A549 (cell line): ENCODE measurements around the gene ANGEL1. TPM values are rescaled to one million over a fixed set of nuclear protein-coding genes. Genes with fewer than 3 reads are reported as not detected.

Source experiments
- ATAC-seq, 2 experiments: fragments of 200-7000 bp in 1 of 2; fragments of >200 bp in 1 of 2; cut with Nextera tagmentation in 1 of 2; cut with Tn5 transposase in 1 of 2; 3 replicates each; pipeline versions ENCODE4 v1.8.0 to v1.9.1; 2018 to 2020; ENCODE audit warnings: mild to moderate bottlenecking in 1 of 2, moderate library complexity in 1 of 2
- CTCF ChIA-PET: fragments of 300-600 bp; sonication (Branson Sonifier 250); formaldehyde crosslinking; extraction: SDS; loops from one replicate; lab custom pipeline; 2021; ENCODE audit warnings: antibody characterized with exemption, inconsistent platforms; lab: Yijun Ruan, JAX
- POLR2A ChIA-PET: fragments of 350-600 bp; formaldehyde crosslinking; extraction: SDS; loops from one replicate; lab custom pipeline; 2021; ENCODE audit warnings: antibody characterized with exemption, inconsistent platforms; lab: Yijun Ruan, JAX
- DNase-seq, 2 experiments: peaks; one replicate each; pipeline versions ENCODE4 v3.0.0 to v3.0.0-alpha.2; 2011 to 2016; ENCODE audit warnings: low read depth in 1 of 2, low spot score in 1 of 2
- FAIRE-seq: peaks from 2 replicates; lab custom pipeline; 2011; peaks lifted over from hg19 to GRCh38; lab: Jason Lieb, UNC
- H3K27ac ChIP-seq, 2 experiments: fragments of >200 bp; sonication (Bioruptor Twin); formaldehyde crosslinking; 3 replicates each; pipeline ENCODE4 v1.5.1; 2016 to 2017
- H3K4me1 ChIP-seq: fragments of >200 bp; sonication (Bioruptor Twin); formaldehyde crosslinking; 3 replicates; pipeline ENCODE4 v1.6.1; 2016
- H3K4me2 ChIP-seq: fragments of >200 bp; sonication (Bioruptor Twin); formaldehyde crosslinking; 3 replicates; pipeline ENCODE4 v1.6.1; 2016
- H3K4me3 ChIP-seq: fragments of >200 bp; sonication (Bioruptor Twin); formaldehyde crosslinking; 3 replicates; pipeline ENCODE4 v1.5.1; 2016
- H3K9me3 ChIP-seq: fragments of >200 bp; sonication (Bioruptor Twin); formaldehyde crosslinking; 3 replicates; pipeline ENCODE4 v1.6.1; 2016
- CBX2 ChIP-seq: fragments of 200-600 bp; sonication (generic); IDR thresholded peaks from 2 replicates; pipeline ENCODE4 v1.6.1; 2016; ENCODE audit warnings: low read depth, mild to moderate bottlenecking, borderline replicate concordance
- CEBPB ChIP-seq, 2 experiments: fragments of >200 bp in 1 of 2; sonication (Bioruptor Twin) in 1 of 2; formaldehyde crosslinking in 1 of 2; IDR thresholded peaks; 2 replicates each; pipeline ENCODE4 v1.6.1; 2012 to 2016
- CHD2 ChIP-seq: fragments of 150-350 bp; IDR thresholded peaks from 2 replicates; pipeline ENCODE4 v1.6.1; 2014; ENCODE audit warnings: low read length; ENCODE audit not compliant: partially characterized antibody
- CHD4 ChIP-seq: fragments of 200-600 bp; sonication (generic); IDR thresholded peaks from 2 replicates; pipeline ENCODE4 v1.6.1; 2016; ENCODE audit warnings: antibody characterized with exemption, mild to moderate bottlenecking, borderline replicate concordance
- ESRRA ChIP-seq: fragments of 150-350 bp; IDR thresholded peaks from 2 replicates; pipeline ENCODE4 v1.6.1; 2014; ENCODE audit warnings: mild to moderate bottlenecking, low read length, borderline replicate concordance
- FOSB ChIP-seq: fragments of 250-450 bp; sonication (Bioruptor Pico); IDR thresholded peaks from 2 replicates; pipeline ENCODE4 v1.5.0; 2020; ENCODE audit warnings: mild to moderate bottlenecking, moderate library complexity
- FOXS1 ChIP-seq: fragments of 250-450 bp; sonication (Bioruptor Pico); IDR thresholded peaks from 2 replicates; pipeline ENCODE4 v1.5.0; 2020; ENCODE audit warnings: mild to moderate bottlenecking, moderate library complexity
- HDAC2 ChIP-seq: fragments of 200-600 bp; sonication (generic); IDR thresholded peaks from 2 replicates; pipeline ENCODE4 v1.6.1; 2016
- HES2 ChIP-seq: fragments of >200 bp; sonication (Bioruptor Twin); formaldehyde crosslinking; IDR thresholded peaks from 2 replicates; pipeline ENCODE4 v1.6.1; 2016
- HOXA7 ChIP-seq: fragments of 250-450 bp; sonication (Bioruptor Pico); IDR thresholded peaks from 2 replicates; pipeline ENCODE4 v1.5.0; 2020; ENCODE audit warnings: mild to moderate bottlenecking, moderate library complexity
- JUNB ChIP-seq: fragments of >200 bp; sonication (Bioruptor Twin); formaldehyde crosslinking; IDR thresholded peaks from 2 replicates; pipeline ENCODE4 v1.6.1; 2016
- KDM5A ChIP-seq: fragments of 200-600 bp; sonication (generic); IDR thresholded peaks from 2 replicates; pipeline ENCODE4 v1.6.1; 2016; ENCODE audit warnings: antibody characterized with exemption, mild to moderate bottlenecking
- MAFK ChIP-seq: fragments of 450-650 bp; IDR thresholded peaks from 2 replicates; pipeline ENCODE4 v1.6.1; 2014; ENCODE audit not compliant: partially characterized antibody
- MAX ChIP-seq: IDR thresholded peaks from 2 replicates; pipeline ENCODE4 v1.6.1; 2012
- MAZ ChIP-seq: fragments of 150-350 bp; IDR thresholded peaks from 2 replicates; pipeline ENCODE4 v1.6.1; 2014; ENCODE audit warnings: antibody characterized with exemption, low read depth, low read length, borderline replicate concordance
- NFE2L2 ChIP-seq: fragments of 150-350 bp; conservative IDR thresholded peaks from 2 replicates; pipeline ENCODE4 v1.6.1; 2014; ENCODE audit warnings: low read length
- NPAS2 ChIP-seq: fragments of 250-450 bp; sonication (Bioruptor Pico); IDR thresholded peaks from 2 replicates; pipeline ENCODE4 v1.8.0; 2022; ENCODE audit warnings: mild to moderate bottlenecking, moderate library complexity, borderline replicate concordance
- NR3C1 ChIP-seq: fragments of >200 bp; sonication (Bioruptor Twin); formaldehyde crosslinking; IDR thresholded peaks from 3 replicates; pipeline ENCODE4 v1.6.1; 2017
- POLR2A ChIP-seq: IDR thresholded peaks from 2 replicates; pipeline ENCODE4 v1.6.1; 2012; ENCODE audit warnings: mild to moderate bottlenecking, low read length
- RAD21 ChIP-seq, 2 experiments: fragments of >200 bp in 1 of 2; sonication (Bioruptor Twin) in 1 of 2; formaldehyde crosslinking in 1 of 2; IDR thresholded peaks in 1 of 2; conservative IDR thresholded peaks in 1 of 2; 2 replicates in 1 of 2; 3 replicates in 1 of 2; pipeline ENCODE4 v1.6.1; 2012 to 2018; ENCODE audit warnings: inconsistent platforms in 1 of 2
- RARB ChIP-seq: fragments of 250-450 bp; sonication (Bioruptor Pico); IDR thresholded peaks from 2 replicates; pipeline ENCODE4 v1.8.0; 2021; ENCODE audit warnings: mild to moderate bottlenecking, moderate library complexity
- RCOR1 ChIP-seq: fragments of 150-350 bp; IDR thresholded peaks from 2 replicates; pipeline ENCODE4 v1.6.1; 2014; ENCODE audit warnings: antibody characterized with exemption, low read length, low read depth
- RFX5 ChIP-seq: fragments of 450-650 bp; IDR thresholded peaks from 2 replicates; pipeline ENCODE4 v1.7.1; 2014; ENCODE audit warnings: antibody characterized with exemption, mild to moderate bottlenecking, moderate library complexity
- SREBF2 ChIP-seq: fragments of 450-650 bp; IDR thresholded peaks from 2 replicates; pipeline ENCODE4 v1.6.1; 2014; ENCODE audit warnings: mild to moderate bottlenecking, moderate library complexity
- TFCP2L1 ChIP-seq: fragments of 250-450 bp; sonication (Bioruptor Pico); IDR thresholded peaks from 2 replicates; pipeline ENCODE4 v1.5.0; 2021; ENCODE audit warnings: mild to moderate bottlenecking
- ZC3H11A ChIP-seq: fragments of 450-650 bp; IDR thresholded peaks from 2 replicates; pipeline ENCODE4 v1.6.1; 2014; ENCODE audit warnings: antibody characterized with exemption, mild to moderate bottlenecking
- WGBS: methylation state at CpG from one replicate; pipeline ENCODE4 v1.1.6; 2017; ENCODE audit errors: missing lambda C conversion rate; 5-methylcytosine and 5-hydroxymethylcytosine counted together
- polyA plus RNA-seq, 4 experiments: library from polyadenylated mRNA; depleted of rRNA in 3 of 4; stranded (reverse); fragments of >200 nt; fragmentation: RNase III in 1 of 4; extraction: RNeasy Plus Mini Kit Qiagen cat#74134 plus additional on column Dnase treatment in 1 of 4; gene quantifications; 2 replicates in 3 of 4; 3 replicates in 1 of 4; pipeline ENCODE4 v1.2.3, GENCODE V29; 2011 to 2017

ANGEL1 gene
- polyA plus RNA-seq, 2 of the 4 experiments (the other 2 are of a cell fraction), result 9.7 to 17.6 TPM

GRCh38 chr14:76778546-76779215 is 34.0 kb downstream of the ANGEL1 start:
- no peak overlapping the region for H3K27ac ChIP-seq
- CTCF ChIA-PET, result interaction anchor here (7.9 kb wide), 1 partner anchor 67 kb away, joined by 87 read pairs; no protein-coding TSS in a partner anchor
- FAIRE-seq, result no peak
- no peaks in the 10 kb centered on the region for H3K9me3 ChIP-seq
- DNase-seq, result no peak
- TF ChIP-seq HES2, result no peak
- no peak for TF ChIP-seq CHD2
- TF ChIP-seq HOXA7 (CRISPR knock-in tag), result no peak
- no peak for TF ChIP-seq FOSB
- no peak for TF ChIP-seq CBX2
- no peak for TF ChIP-seq POLR2A
- no peak for TF ChIP-seq MAFK
- TF ChIP-seq NFE2L2, result no peak
- TF ChIP-seq TFCP2L1 (CRISPR knock-in tag), result no peak
- TF ChIP-seq RFX5, result no peak
- no peak for TF ChIP-seq CEBPB (IDR thresholded peaks at IDR 0.05)
- TF ChIP-seq MAZ, result no peak
- TF ChIP-seq NPAS2 (CRISPR knock-in tag), result no peak
- TF ChIP-seq ZC3H11A, result no peak
- TF ChIP-seq CHD4, result no peak
- TF ChIP-seq JUNB, result no peak
- H3K4me1 ChIP-seq, result peaks cover 5% of the 10 kb centered on the region
- 90% methylated on average over 16 of the region's 16 CpGs for WGBS
- ATAC-seq, result no peak
- no peak overlapping the region for H3K4me2 ChIP-seq
- POLR2A ChIA-PET, result no interaction called here
- H3K4me3 ChIP-seq, result no peak overlapping the region

- 91% methylated on average over 9 of the region's 9 CpGs for WGBS
- Histone ChIP-seq H3K9me3 (no peaks in the 10 kb centered on the region), H3K4me3 (no peak overlapping the region), H3K4me1 (peaks cover 15% of the 10 kb centered on the region), H3K4me2 (no peak overlapping the region), H3K27ac (no peak overlapping the region)
- FAIRE-seq (no peak), ATAC-seq (no peak), DNase-seq (no peak)
- no peak for TF ChIP-seq CHD2
- no peak for TF ChIP-seq POLR2A
- TF ChIP-seq FOXS1 (CRISPR knock-in tag), result no peak
- TF ChIP-seq NR3C1, result no peak
- ChIA-PET CTCF (interaction anchor here (0.8 to 3.3 kb wide), 3 partner anchors 7 to 68 kb away, joined by 3 to 20 read pairs (median 3); no protein-coding TSS in a partner anchor), POLR2A (interaction anchor here (1.5 kb wide), 1 partner anchor 10 kb away, joined by 4 read pairs; no protein-coding TSS in a partner anchor)
These were observed 35.0 kb downstream of the ANGEL1 start for GRCh38 chr14:76777721-76778120.

GRCh38 chr14:76776428-76777251 is 36.0 kb downstream of the ANGEL1 start:
- no peak for DNase-seq
- TF ChIP-seq ESRRA, result no peak
- no peak for TF ChIP-seq MAX
- no peak for TF ChIP-seq SREBF2
- TF ChIP-seq RCOR1, result no peak
- TF ChIP-seq KDM5A, result no peak
- no peak for TF ChIP-seq HDAC2
- TF ChIP-seq NPAS2 (CRISPR knock-in tag), result no peak
- no peak for TF ChIP-seq RAD21 (conservative IDR thresholded peaks at IDR 0.05 in 1 of 2, IDR thresholded peaks at IDR 0.05 in 1 of 2)
- TF ChIP-seq RARB (CRISPR knock-in tag), result no peak
- TF ChIP-seq, all 56 proteins: peak for 0
- ChIA-PET POLR2A (interaction anchor here (1.5 kb wide), 1 partner anchor 9 kb away, joined by 4 read pairs; no protein-coding TSS in a partner anchor), CTCF (interaction anchor here (0.9 to 3.3 kb wide), 6 partner anchors 8 to 294 kb away, joined by 3 to 20 read pairs (median 4); no protein-coding TSS in a partner anchor)
- no peak overlapping the region for H3K4me2 ChIP-seq
- 85% methylated on average over 7 of the region's 10 CpGs for WGBS
- H3K27ac ChIP-seq, result no peak overlapping the region
- H3K4me3 ChIP-seq, result no peak overlapping the region
- H3K9me3 ChIP-seq, result no peaks in the 10 kb centered on the region
- peaks cover 15% of the 10 kb centered on the region for H3K4me1 ChIP-seq
- ATAC-seq (peak in 1 of 2 experiments; percentile 52; a peak in 3 of 6 replicates), FAIRE-seq (no peak)
